Measurements from ENCODE around the gene AHI1.

AHI1 gene

GRCh38 chr6:135497412-135498184 lies at the start of gene AHI1:
TSS of gene AHI1 (minus strand) at chr6:135497740. CDS start at chr6:135492237, 5,503 bp downstream.
- no peak for TF ChIP-seq CTCF (IDR thresholded peaks at IDR 0.05; ENCODE audit: control insufficient read depth, insufficient read depth, low read depth, low read length, missing control alignments)
- H3K4me3 ChIP-seq (ENCODE audit: control insufficient read depth, low read depth, low read length), result peak within 1 kb of the TSS; percentile 53
- DNase-seq (ENCODE audit: low read depth), result peak; percentile 68

- DNase-seq (ENCODE audit: low read depth), result no peak
- TF ChIP-seq CTCF (IDR thresholded peaks at IDR 0.05; ENCODE audit: control insufficient read depth, insufficient read depth, low read depth, low read length, missing control alignments), result no peak
- H3K4me3 ChIP-seq (ENCODE audit: control insufficient read depth, low read depth, low read length), result no peak overlapping the region
Measured at GRCh38 chr6:135546680-135547418, 49.3 kb upstream of the AHI1 start.

GRCh38 chr6:135546206-135546605 lies 48.7 kb upstream of the AHI1 start:
- no peak overlapping the region for H3K4me3 ChIP-seq (ENCODE audit: control insufficient read depth, low read depth, low read length)
- no peak for DNase-seq (ENCODE audit: low read depth)
- no peak for TF ChIP-seq CTCF (IDR thresholded peaks at IDR 0.05; ENCODE audit: control insufficient read depth, insufficient read depth, low read depth, low read length, missing control alignments)

- DNase-seq (ENCODE audit: low read depth), result no peak
- TF ChIP-seq CTCF (IDR thresholded peaks at IDR 0.05; ENCODE audit: control insufficient read depth, insufficient read depth, low read depth, low read length, missing control alignments), result peak; percentile 54
Measured at GRCh38 chr6:135540207-135540840, 42.8 kb upstream of the AHI1 start.

GRCh38 chr6:135537741-135538301 lies 40.3 kb upstream of the AHI1 start:
- peak; percentile 49 for DNase-seq (ENCODE audit: low read depth)
- no peak for TF ChIP-seq CTCF (IDR thresholded peaks at IDR 0.05; ENCODE audit: control insufficient read depth, insufficient read depth, low read depth, low read length, missing control alignments)
- no peak overlapping the region for H3K4me3 ChIP-seq (ENCODE audit: control insufficient read depth, low read depth, low read length)

More at GRCh38 chr6:135540207-135540840, 42.8 kb upstream of the AHI1 start:
- no peak overlapping the region for H3K4me3 ChIP-seq (ENCODE audit: control insufficient read depth, low read depth, low read length)

GRCh38 chr6:135535989-135536414 lies 38.5 kb upstream of the AHI1 start:
- DNase-seq (ENCODE audit: low read depth), result peak; percentile 81
- peak; percentile 68 for TF ChIP-seq CTCF (IDR thresholded peaks at IDR 0.05; ENCODE audit: control insufficient read depth, insufficient read depth, low read depth, low read length, missing control alignments)
- H3K4me3 ChIP-seq (ENCODE audit: control insufficient read depth, low read depth, low read length), result no peak overlapping the region
